HCT116 (cell line): ENCODE results near the gene COL18A1. TPM values are rescaled to one million over a fixed set of nuclear protein-coding genes. Genes with fewer than 3 reads are reported as not detected.

Source experiments
- ATAC-seq: fragments of 200-7000 bp; cut with Tn5 transposase; 2 replicates; pipeline ENCODE4 v1.9.1; 2020; ENCODE audit warnings: mild to moderate bottlenecking, moderate library complexity
- BruUV-seq: library from RNA; stranded (reverse); fragments of 400-500 nt; replicated peaks from 2 replicates; lab custom pipeline; 2021; lab: Mats Ljungman, UMichigan
- CTCF ChIA-PET: fragments of 300-600 bp; sonication (Branson Sonifier 250); formaldehyde crosslinking; loops from one replicate; lab custom pipeline; 2021; ENCODE audit warnings: antibody characterized with exemption; lab: Charles Lee
- POLR2A ChIA-PET: fragments of 300-600, 350-600 bp; sonication (Branson Sonifier 250); formaldehyde crosslinking; loops from one replicate; lab custom pipeline; 2021; ENCODE audit warnings: antibody characterized with exemption; lab: Charles Lee
- RAD21 ChIA-PET, 2 experiments: fragments of 300-600 bp; sonication (Branson Sonifier 250); formaldehyde crosslinking; loops; one replicate each; lab custom pipeline; 2023; ENCODE audit warnings: low total read pairs in 2 of 2; ENCODE audit not compliant: uncharacterized antibody in 2 of 2, unreplicated experiment in 2 of 2, low non-redundant PET in 1 of 2; lab: Charles Lee
- DNase-seq: peaks from one replicate; pipeline ENCODE4 v3.0.0-alpha.2; 2010; ENCODE audit warnings: low read depth, low spot score
- H2AFZ ChIP-seq: fragments of 200-600 bp; shearing (Covaris generic), sonication (generic); 2 replicates; pipeline ENCODE4 v1.6.1; 2017; ENCODE audit warnings: low read depth, mixed run types, mixed read lengths, antibody characterized with exemption, low read length; ENCODE audit not compliant: poor library complexity, severe bottlenecking
- H3K27ac ChIP-seq: 2 replicates; pipeline ENCODE4 v1.5.1; 2012; ENCODE audit warnings: low read depth, low read length
- H3K27me3 ChIP-seq: fragments of 200-600 bp; sonication (generic); 2 replicates; pipeline ENCODE4 v1.6.1; 2016; ENCODE audit warnings: mixed run types, low read length, mixed read lengths; ENCODE audit not compliant: insufficient read depth
- H3K36me3 ChIP-seq, 2 experiments: fragments of 200-500 bp in 1 of 2; fragments of 200-600 bp in 1 of 2; sonication (Bioruptor generic) in 1 of 2; sonication (generic) in 1 of 2; 2 replicates each; pipeline versions ENCODE4 v1.5.1 to v1.6.1; 2014 to 2016; ENCODE audit warnings: low read length in 2 of 2, inconsistent platforms in 1 of 2, mixed read lengths in 1 of 2, mixed run types in 1 of 2; ENCODE audit not compliant: insufficient read depth in 2 of 2, control insufficient read depth in 1 of 2
- H3K4me1 ChIP-seq, 2 experiments: fragments of 200-600 bp in 1 of 2; sonication (generic) in 1 of 2; 2 replicates each; pipeline versions ENCODE4 v1.5.1 to v1.6.1; 2012 to 2017; ENCODE audit warnings: low read length in 2 of 2, inconsistent platforms in 1 of 2, mild to moderate bottlenecking in 1 of 2, mixed read lengths in 1 of 2, mixed run types in 1 of 2, moderate library complexity in 1 of 2; ENCODE audit not compliant: insufficient read depth in 2 of 2, control insufficient read depth in 1 of 2
- H3K4me2 ChIP-seq: fragments of 200-600 bp; sonication (generic); 2 replicates; pipeline ENCODE4 v1.6.1; 2017; ENCODE audit warnings: mixed run types, low read length, mixed read lengths
- H3K4me3 ChIP-seq, 2 experiments: fragments of 200-600 bp in 1 of 2; sonication (generic) in 1 of 2; replicated peaks in 1 of 2; 2 replicates each; pipeline ENCODE4 v1.5.1; 2011 to 2016; ENCODE audit warnings: low read length in 2 of 2, control low read depth in 1 of 2, low read depth in 1 of 2, mild to moderate bottlenecking in 1 of 2, mixed read lengths in 1 of 2, mixed run types in 1 of 2
- H3K79me2 ChIP-seq: fragments of 200-600 bp; sonication (generic); 2 replicates; pipeline ENCODE4 v1.6.1; 2017; ENCODE audit warnings: mild to moderate bottlenecking, mixed run types, low read length, moderate library complexity, mixed read lengths; ENCODE audit not compliant: insufficient read depth
- H3K9ac ChIP-seq: fragments of 200-600 bp; sonication (generic); 2 replicates; pipeline ENCODE4 v1.6.1; 2016; ENCODE audit warnings: low read length, mixed read lengths
- H3K9me2 ChIP-seq: fragments of 200-600 bp; sonication (generic), shearing (Covaris generic); 2 replicates; pipeline ENCODE4 v1.6.1; 2017; ENCODE audit warnings: mixed run types, mild to moderate bottlenecking, moderate library complexity; ENCODE audit not compliant: insufficient read depth
- H3K9me3 ChIP-seq, 2 experiments: fragments of 200-500 bp in 1 of 2; fragments of 200-600 bp in 1 of 2; sonication (Bioruptor generic) in 1 of 2; sonication (generic) in 1 of 2; 2 replicates each; pipeline ENCODE4 v1.6.1; 2014 to 2017; ENCODE audit warnings: low read length in 2 of 2, mixed read lengths in 2 of 2, inconsistent platforms in 1 of 2, low read depth in 1 of 2, mild to moderate bottlenecking in 1 of 2, mixed run types in 1 of 2, moderate library complexity in 1 of 2; ENCODE audit not compliant: control insufficient read depth in 1 of 2, insufficient read depth in 1 of 2
- H4K20me1 ChIP-seq: fragments of 200-600 bp; sonication (generic), shearing (Covaris generic); 2 replicates; pipeline ENCODE4 v1.6.1; 2017; ENCODE audit warnings: mixed run types, mild to moderate bottlenecking, moderate library complexity; ENCODE audit not compliant: insufficient read depth
- CBX3 ChIP-seq: IDR thresholded peaks from 2 replicates; pipeline ENCODE4 v1.6.1; 2012; ENCODE audit warnings: low read depth
- CEBPB ChIP-seq: IDR thresholded peaks from 2 replicates; pipeline ENCODE4 v1.6.1; 2012; ENCODE audit warnings: low read depth
- EGR1 ChIP-seq: IDR thresholded peaks from 2 replicates; pipeline ENCODE4 v1.6.1; 2012; ENCODE audit warnings: low read depth
- ELF1 ChIP-seq: IDR thresholded peaks from 2 replicates; pipeline ENCODE4 v1.6.1; 2012; ENCODE audit warnings: low read depth, borderline replicate concordance
- EZH2 ChIP-seq: fragments of 200-600 bp; sonication (generic); IDR thresholded peaks from 2 replicates; pipeline ENCODE4 v1.6.1; 2017; ENCODE audit warnings: antibody characterized with exemption, mixed run types
- EZH2phosphoT487 ChIP-seq: fragments of 200-600 bp; IDR thresholded peaks from 2 replicates; pipeline ENCODE4 v1.6.1; 2018; ENCODE audit warnings: antibody characterized with exemption, borderline replicate concordance
- FOSL1 ChIP-seq: IDR thresholded peaks from 2 replicates; pipeline ENCODE4 v1.6.1; 2012; ENCODE audit warnings: low read depth
- JUND ChIP-seq: IDR thresholded peaks from 2 replicates; pipeline ENCODE4 v1.6.1; 2012
- POLR2A ChIP-seq: IDR thresholded peaks from 2 replicates; pipeline ENCODE4 v1.7.0; 2011; ENCODE audit warnings: borderline replicate concordance; ENCODE audit not compliant: insufficient read depth, insufficient read length; ENCODE audit errors: extremely low read depth
- POLR2AphosphoS5 ChIP-seq: IDR thresholded peaks from 2 replicates; pipeline ENCODE4 v1.6.1; 2011; ENCODE audit warnings: mild to moderate bottlenecking, low read depth, low read length, moderate library complexity
- RAD21 ChIP-seq: IDR thresholded peaks from 2 replicates; pipeline ENCODE4 v1.6.1; 2012; ENCODE audit warnings: low read depth, mild to moderate bottlenecking
- SIN3A ChIP-seq: IDR thresholded peaks from 2 replicates; pipeline ENCODE4 v1.6.1; 2012; ENCODE audit warnings: low read depth
- SP1 ChIP-seq: IDR thresholded peaks from 2 replicates; pipeline ENCODE4 v1.6.1; 2012; ENCODE audit warnings: low read depth
- SRF ChIP-seq: IDR thresholded peaks from 2 replicates; pipeline ENCODE4 v1.6.1; 2012; ENCODE audit warnings: low read depth
- TCF7L2 ChIP-seq: IDR thresholded peaks from 2 replicates; pipeline ENCODE4 v1.7.0; 2011; ENCODE audit warnings: borderline replicate concordance, inconsistent platforms; ENCODE audit not compliant: insufficient read depth, insufficient read length; ENCODE audit errors: extremely low read depth
- ZNF274 ChIP-seq: fragments of 200-500 bp; sonication (Bioruptor generic); IDR thresholded peaks from 2 replicates; pipeline ENCODE4 v1.6.1; 2014; ENCODE audit warnings: mild to moderate bottlenecking, low read depth, low read length, inconsistent platforms
- intact Hi-C: fragments of 100-400 bp; cut with micrococcal nuclease; formaldehyde crosslinking; loops from 2 replicates; pipeline ENCODE4 v1.10.0; 2022
- total RNA-seq: library from RNA; stranded (reverse); gene quantifications from one replicate; pipeline ENCODE4 v1.2.1, GENCODE V29; 2021; ENCODE audit not compliant: unreplicated experiment
- TF ChIP-seq, protein P1 (sequence below): IDR thresholded peaks from 2 replicates; pipeline ENCODE4 v1.6.1; 2012
- TF ChIP-seq, protein P2 (sequence below): IDR thresholded peaks from 2 replicates; pipeline ENCODE4 v1.6.1; 2012; ENCODE audit warnings: low read depth
- TF ChIP-seq, protein P3 (sequence below), 3 experiments: fragments of 200-600 bp in 1 of 3; sonication (generic) in 1 of 3; IDR thresholded peaks in 2 of 3; conservative IDR thresholded peaks in 1 of 3; 2 replicates each; pipeline ENCODE4 v1.5.1; 2012 to 2017; ENCODE audit warnings: low read depth in 2 of 3, low read length in 2 of 3, antibody characterized with exemption in 1 of 3, borderline replicate concordance in 1 of 3, control low read depth in 1 of 3, mild to moderate bottlenecking in 1 of 3, mixed read lengths in 1 of 3, mixed run types in 1 of 3, moderate library complexity in 1 of 3; ENCODE audit not compliant: insufficient read depth in 1 of 3
- TF ChIP-seq, protein P4 (sequence below): IDR thresholded peaks from 2 replicates; pipeline ENCODE4 v1.6.1; 2012

Gene COL18A1
- total RNA-seq, 1 experiment from 2014 or later, result 59.5 TPM

DNA sequence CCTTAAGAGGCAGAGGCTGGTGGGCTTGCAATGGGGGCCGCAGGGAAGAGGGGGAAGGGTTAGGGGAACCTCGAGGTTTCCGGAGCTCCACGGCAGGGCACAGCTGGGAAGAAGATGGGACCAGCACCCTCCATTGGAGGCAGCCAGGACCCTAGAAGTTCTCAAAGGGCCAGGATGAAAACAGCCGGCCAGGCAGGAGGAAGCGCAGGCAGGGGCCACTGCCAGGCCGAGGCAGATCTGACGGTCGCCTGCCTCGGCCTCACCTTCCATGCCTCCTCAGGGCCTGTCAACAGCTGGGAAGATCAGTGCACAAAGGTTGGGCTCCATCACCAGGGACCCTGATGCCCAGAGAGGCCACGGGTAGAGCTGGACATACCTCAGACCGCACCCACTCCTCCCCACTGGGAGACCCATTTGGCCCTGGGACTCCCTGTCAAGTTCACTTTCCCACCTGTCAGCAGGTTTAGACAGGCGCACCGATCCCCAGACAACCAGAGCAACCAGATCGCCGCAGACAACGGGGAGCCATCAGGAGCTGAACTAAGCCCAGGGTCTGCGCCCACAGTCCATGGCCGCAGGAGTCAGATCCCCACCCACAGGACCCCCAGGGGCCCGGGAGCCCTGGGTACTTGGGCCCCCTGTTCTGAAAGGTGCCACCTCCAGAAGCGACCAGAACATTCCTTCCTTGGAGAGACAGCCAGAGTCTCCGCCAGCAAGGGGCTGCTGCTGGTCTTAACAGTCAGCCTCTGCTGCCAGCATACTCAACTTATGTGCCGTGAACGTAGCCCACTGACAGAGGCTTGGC, 135.0 kb downstream of the COL18A1 start:
- BruUV-seq, result no TSS peak
- TF ChIP-seq, protein P1, sequence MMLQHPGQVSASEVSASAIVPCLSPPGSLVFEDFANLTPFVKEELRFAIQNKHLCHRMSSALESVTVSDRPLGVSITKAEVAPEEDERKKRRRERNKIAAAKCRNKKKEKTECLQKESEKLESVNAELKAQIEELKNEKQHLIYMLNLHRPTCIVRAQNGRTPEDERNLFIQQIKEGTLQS, result no peak
- TF ChIP-seq CEBPB, result no peak
- no peak for TF ChIP-seq POLR2A
- no peak for TF ChIP-seq ZNF274
- TF ChIP-seq CBX3, result no peak
- TF ChIP-seq JUND, result no peak
- no peak for TF ChIP-seq SRF
- TF ChIP-seq, protein P2, sequence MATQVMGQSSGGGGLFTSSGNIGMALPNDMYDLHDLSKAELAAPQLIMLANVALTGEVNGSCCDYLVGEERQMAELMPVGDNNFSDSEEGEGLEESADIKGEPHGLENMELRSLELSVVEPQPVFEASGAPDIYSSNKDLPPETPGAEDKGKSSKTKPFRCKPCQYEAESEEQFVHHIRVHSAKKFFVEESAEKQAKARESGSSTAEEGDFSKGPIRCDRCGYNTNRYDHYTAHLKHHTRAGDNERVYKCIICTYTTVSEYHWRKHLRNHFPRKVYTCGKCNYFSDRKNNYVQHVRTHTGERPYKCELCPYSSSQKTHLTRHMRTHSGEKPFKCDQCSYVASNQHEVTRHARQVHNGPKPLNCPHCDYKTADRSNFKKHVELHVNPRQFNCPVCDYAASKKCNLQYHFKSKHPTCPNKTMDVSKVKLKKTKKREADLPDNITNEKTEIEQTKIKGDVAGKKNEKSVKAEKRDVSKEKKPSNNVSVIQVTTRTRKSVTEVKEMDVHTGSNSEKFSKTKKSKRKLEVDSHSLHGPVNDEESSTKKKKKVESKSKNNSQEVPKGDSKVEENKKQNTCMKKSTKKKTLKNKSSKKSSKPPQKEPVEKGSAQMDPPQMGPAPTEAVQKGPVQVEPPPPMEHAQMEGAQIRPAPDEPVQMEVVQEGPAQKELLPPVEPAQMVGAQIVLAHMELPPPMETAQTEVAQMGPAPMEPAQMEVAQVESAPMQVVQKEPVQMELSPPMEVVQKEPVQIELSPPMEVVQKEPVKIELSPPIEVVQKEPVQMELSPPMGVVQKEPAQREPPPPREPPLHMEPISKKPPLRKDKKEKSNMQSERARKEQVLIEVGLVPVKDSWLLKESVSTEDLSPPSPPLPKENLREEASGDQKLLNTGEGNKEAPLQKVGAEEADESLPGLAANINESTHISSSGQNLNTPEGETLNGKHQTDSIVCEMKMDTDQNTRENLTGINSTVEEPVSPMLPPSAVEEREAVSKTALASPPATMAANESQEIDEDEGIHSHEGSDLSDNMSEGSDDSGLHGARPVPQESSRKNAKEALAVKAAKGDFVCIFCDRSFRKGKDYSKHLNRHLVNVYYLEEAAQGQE, result no peak
- TF ChIP-seq ELF1, result no peak
- TF ChIP-seq EGR1, result no peak
- no peak for TF ChIP-seq POLR2AphosphoS5
- TF ChIP-seq TCF7L2, result no peak
- no peak for TF ChIP-seq EZH2phosphoT487
- TF ChIP-seq FOSL1, result no peak
- TF ChIP-seq RAD21, result no peak
- no peak for TF ChIP-seq SIN3A
- no peak for TF ChIP-seq EZH2
- no peak for TF ChIP-seq SP1
- TF ChIP-seq, protein P3, sequence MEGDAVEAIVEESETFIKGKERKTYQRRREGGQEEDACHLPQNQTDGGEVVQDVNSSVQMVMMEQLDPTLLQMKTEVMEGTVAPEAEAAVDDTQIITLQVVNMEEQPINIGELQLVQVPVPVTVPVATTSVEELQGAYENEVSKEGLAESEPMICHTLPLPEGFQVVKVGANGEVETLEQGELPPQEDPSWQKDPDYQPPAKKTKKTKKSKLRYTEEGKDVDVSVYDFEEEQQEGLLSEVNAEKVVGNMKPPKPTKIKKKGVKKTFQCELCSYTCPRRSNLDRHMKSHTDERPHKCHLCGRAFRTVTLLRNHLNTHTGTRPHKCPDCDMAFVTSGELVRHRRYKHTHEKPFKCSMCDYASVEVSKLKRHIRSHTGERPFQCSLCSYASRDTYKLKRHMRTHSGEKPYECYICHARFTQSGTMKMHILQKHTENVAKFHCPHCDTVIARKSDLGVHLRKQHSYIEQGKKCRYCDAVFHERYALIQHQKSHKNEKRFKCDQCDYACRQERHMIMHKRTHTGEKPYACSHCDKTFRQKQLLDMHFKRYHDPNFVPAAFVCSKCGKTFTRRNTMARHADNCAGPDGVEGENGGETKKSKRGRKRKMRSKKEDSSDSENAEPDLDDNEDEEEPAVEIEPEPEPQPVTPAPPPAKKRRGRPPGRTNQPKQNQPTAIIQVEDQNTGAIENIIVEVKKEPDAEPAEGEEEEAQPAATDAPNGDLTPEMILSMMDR (IDR thresholded peaks at IDR 0.05 in 2 of 3, conservative IDR thresholded peaks at IDR 0.05 in 1 of 3; ENCODE audit: borderline replicate concordance in 1 of 3, insufficient read depth in 1 of 3, low read depth in 2 of 3, low read length in 2 of 3), result no peak
- TF ChIP-seq, protein P4, sequence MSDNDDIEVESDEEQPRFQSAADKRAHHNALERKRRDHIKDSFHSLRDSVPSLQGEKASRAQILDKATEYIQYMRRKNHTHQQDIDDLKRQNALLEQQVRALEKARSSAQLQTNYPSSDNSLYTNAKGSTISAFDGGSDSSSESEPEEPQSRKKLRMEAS, result no peak
- ChIA-PET CTCF (no interaction called here), POLR2A (no interaction called here), RAD21 (no interaction called here)
- Histone ChIP-seq H3K9me2 (no peaks in the 10 kb centered on the region), H3K79me2 (peaks cover 62% of the 10 kb centered on the region), H3K9me3 (no peaks in the 10 kb centered on the region), H2AFZ (no peak overlapping the region), H3K27ac (no peak overlapping the region), H3K9ac (peak overlapping the region; percentile 97; the same call in 1 of the 2 replicates), H3K36me3 (peaks cover 0 to 19% of the 10 kb centered on the region in 2 experiments; a peak in 2 of 4 replicates), H4K20me1 (no peaks in the 10 kb centered on the region), H3K4me1 (peaks cover 4 to 18% of the 10 kb centered on the region in 2 experiments), H3K4me3 (no peak overlapping the region), H3K4me2 (peak overlapping the region; percentile 99), H3K27me3 (no peaks in the 10 kb centered on the region)
- intact Hi-C loops, result no loop called here
- DNase-seq, result no peak
- ATAC-seq, result no peak
